Vagina (tissue), 2 donors: Measurements from ENCODE around the gene KIF18A. TPM values are rescaled to one million over a fixed set of nuclear protein-coding genes. Genes with fewer than 3 reads are reported as not detected.

Experiments used
- DNase-seq, 2 donors: peaks; one replicate each; pipeline ENCODE4 v3.0.0-alpha.2; 2017; ENCODE audit errors: extremely low spot score in 2 of 2
- H3K27ac ChIP-seq: fragments of 200-600 bp; sonication (generic); one replicate; pipeline ENCODE4 v1.5.1; 2019
- H3K27me3 ChIP-seq: fragments of 200-600 bp; sonication (generic); one replicate; pipeline ENCODE4 v1.5.1; 2019
- H3K36me3 ChIP-seq, 2 donors: fragments of 200-600 bp; sonication (generic); one replicate each; pipeline ENCODE4 v1.5.1; 2017 to 2019
- H3K4me1 ChIP-seq: fragments of 200-600 bp; sonication (generic); one replicate; pipeline ENCODE4 v1.5.1; 2019
- H3K4me3 ChIP-seq, 2 donors: fragments of 200-600 bp; sonication (generic); 1 replicate in 1 of 2; 2 replicates in 1 of 2; pipeline ENCODE4 v1.5.1; 2016 to 2019
- H3K9me3 ChIP-seq: fragments of 200-600 bp; sonication (generic); one replicate; pipeline ENCODE4 v1.5.1; 2019
- POLR2A ChIP-seq, 2 donors: fragments of 450-650 bp; IDR thresholded peaks; one replicate each; pipeline ENCODE4 v1.6.1; 2017; ENCODE audit warnings: antibody characterized with exemption in 2 of 2, mild to moderate bottlenecking in 2 of 2, moderate library complexity in 2 of 2
- POLR2AphosphoS5 ChIP-seq, 2 donors: sonication (generic); formaldehyde crosslinking; IDR thresholded peaks; one replicate each; pipeline ENCODE4 v1.9.0; 2017; ENCODE audit warnings: antibody characterized with exemption in 2 of 2, mild to moderate bottlenecking in 2 of 2, low read depth in 1 of 2; ENCODE audit not compliant: insufficient read depth in 1 of 2
- intact Hi-C: fragments of 100-400 bp; cut with DNase I; formaldehyde crosslinking; loops from one replicate; pipeline ENCODE4 v1.15.1; 2023
- total RNA-seq: library from RNA; depleted of rRNA; stranded (reverse); fragments of >200 nt; gene quantifications from one replicate; pipeline ENCODE4 v1.2.3, GENCODE V29; 2016
- TF ChIP-seq, protein P1 (sequence below), 3 experiments: fragments of 450-650 bp in 2 of 3; fragments of 200-600 bp in 1 of 3; sonication (generic) in 1 of 3; IDR thresholded peaks; one replicate each; pipeline ENCODE4 v1.5.1; 2017 to 2019; ENCODE audit warnings: antibody characterized with exemption in 3 of 3, mild to moderate bottlenecking in 2 of 3, moderate library complexity in 2 of 3

KIF18A gene
- total RNA-seq, 1 donor from 2014 or later: 2.5 TPM

DNA sequence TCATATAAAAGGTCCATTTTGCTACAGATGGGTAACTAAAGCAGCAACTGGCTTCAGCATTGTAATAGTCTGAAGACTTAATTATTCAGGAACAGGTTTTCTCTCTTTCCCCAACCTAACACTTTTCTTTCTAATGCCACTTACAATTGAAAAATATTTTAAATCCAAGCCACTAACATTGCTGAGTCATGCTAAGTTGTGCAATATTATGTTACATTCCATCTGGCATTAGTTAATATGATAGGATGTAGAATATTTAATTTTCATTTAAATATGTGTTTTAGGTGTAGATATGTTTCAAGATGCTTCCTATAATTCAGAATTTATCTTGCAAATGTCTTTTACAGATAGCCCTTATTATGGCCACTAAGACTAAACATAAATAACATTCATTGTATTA is 98.6 kb downstream of the KIF18A start:
- TF ChIP-seq POLR2A (IDR thresholded peaks at IDR 0.05): no peak
- TF ChIP-seq, protein P1, sequence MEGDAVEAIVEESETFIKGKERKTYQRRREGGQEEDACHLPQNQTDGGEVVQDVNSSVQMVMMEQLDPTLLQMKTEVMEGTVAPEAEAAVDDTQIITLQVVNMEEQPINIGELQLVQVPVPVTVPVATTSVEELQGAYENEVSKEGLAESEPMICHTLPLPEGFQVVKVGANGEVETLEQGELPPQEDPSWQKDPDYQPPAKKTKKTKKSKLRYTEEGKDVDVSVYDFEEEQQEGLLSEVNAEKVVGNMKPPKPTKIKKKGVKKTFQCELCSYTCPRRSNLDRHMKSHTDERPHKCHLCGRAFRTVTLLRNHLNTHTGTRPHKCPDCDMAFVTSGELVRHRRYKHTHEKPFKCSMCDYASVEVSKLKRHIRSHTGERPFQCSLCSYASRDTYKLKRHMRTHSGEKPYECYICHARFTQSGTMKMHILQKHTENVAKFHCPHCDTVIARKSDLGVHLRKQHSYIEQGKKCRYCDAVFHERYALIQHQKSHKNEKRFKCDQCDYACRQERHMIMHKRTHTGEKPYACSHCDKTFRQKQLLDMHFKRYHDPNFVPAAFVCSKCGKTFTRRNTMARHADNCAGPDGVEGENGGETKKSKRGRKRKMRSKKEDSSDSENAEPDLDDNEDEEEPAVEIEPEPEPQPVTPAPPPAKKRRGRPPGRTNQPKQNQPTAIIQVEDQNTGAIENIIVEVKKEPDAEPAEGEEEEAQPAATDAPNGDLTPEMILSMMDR (IDR thresholded peaks at IDR 0.05): no peak
- TF ChIP-seq POLR2AphosphoS5 (IDR thresholded peaks at IDR 0.05; ENCODE audit: insufficient read depth in 1 of 2, low read depth in 1 of 2): no peak
- H3K4me1 ChIP-seq: no peaks in the 10 kb centered on the region
- H3K27ac ChIP-seq: no peak overlapping the region
- intact Hi-C loops: no loop called here
- no peak overlapping the region for H3K4me3 ChIP-seq
- H3K27me3 ChIP-seq: no peaks in the 10 kb centered on the region
- H3K36me3 ChIP-seq: no peaks in the 10 kb centered on the region
- no peak for DNase-seq
- no peaks in the 10 kb centered on the region for H3K9me3 ChIP-seq

DNA sequence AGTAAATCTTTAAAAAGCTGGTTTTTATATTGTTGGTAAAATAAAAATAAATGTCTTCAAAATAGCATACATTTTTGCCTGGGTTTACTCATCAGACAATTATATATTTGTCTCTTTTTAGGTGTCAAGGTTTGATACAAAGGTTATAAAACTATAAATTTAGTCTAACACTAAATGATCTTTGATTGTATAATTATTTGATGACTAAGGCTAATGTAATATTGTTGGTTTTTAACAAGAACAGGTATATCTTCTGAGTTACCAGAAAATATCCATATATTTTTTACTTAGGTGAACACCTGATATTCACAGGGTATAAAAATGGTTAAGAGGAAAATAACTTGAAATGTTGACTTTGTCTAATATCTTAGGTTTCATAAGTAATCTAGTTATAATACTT is 104.3 kb downstream of the KIF18A start:
- intact Hi-C loops: no loop called here
- Histone ChIP-seq H3K4me1 (no peaks in the 10 kb centered on the region), H3K4me3 (no peak overlapping the region), H3K36me3 (no peaks in the 10 kb centered on the region), H3K9me3 (no peaks in the 10 kb centered on the region), H3K27ac (no peak overlapping the region), H3K27me3 (no peaks in the 10 kb centered on the region)
- no peak for TF ChIP-seq POLR2A (IDR thresholded peaks at IDR 0.05)
- TF ChIP-seq POLR2AphosphoS5 (IDR thresholded peaks at IDR 0.05; ENCODE audit: insufficient read depth in 1 of 2, low read depth in 1 of 2): no peak
- TF ChIP-seq, protein P1 (IDR thresholded peaks at IDR 0.05): no peak
- no peak for DNase-seq

DNA sequence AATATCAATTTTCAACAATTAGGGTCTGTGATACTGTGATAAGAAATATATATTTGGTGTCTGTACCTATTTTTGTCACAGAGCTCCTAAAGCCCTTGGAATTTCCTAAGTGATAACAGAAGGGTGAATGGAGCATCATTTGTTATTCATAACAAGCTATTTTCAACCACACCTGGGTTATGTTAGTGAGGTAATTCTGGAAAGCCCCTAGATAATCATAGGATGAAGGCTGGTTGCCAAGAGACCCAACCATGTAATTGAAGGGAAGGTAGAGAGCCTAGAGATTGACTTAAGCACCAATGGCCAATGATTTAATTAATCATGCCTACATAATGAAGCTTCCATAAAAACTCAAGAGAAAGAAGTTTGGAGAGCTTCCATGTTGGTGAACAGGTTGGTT is 109.4 kb downstream of the KIF18A start:
- Histone ChIP-seq H3K36me3 (no peaks in the 10 kb centered on the region), H3K9me3 (no peaks in the 10 kb centered on the region), H3K4me1 (no peaks in the 10 kb centered on the region), H3K27ac (no peak overlapping the region), H3K4me3 (no peak overlapping the region), H3K27me3 (no peaks in the 10 kb centered on the region)
- intact Hi-C loops: no loop called here
- DNase-seq: no peak
- TF ChIP-seq POLR2AphosphoS5 (IDR thresholded peaks at IDR 0.05; ENCODE audit: insufficient read depth in 1 of 2, low read depth in 1 of 2) (no peak), POLR2A (IDR thresholded peaks at IDR 0.05) (no peak)
- TF ChIP-seq, protein P1 (IDR thresholded peaks at IDR 0.05): no peak

DNA sequence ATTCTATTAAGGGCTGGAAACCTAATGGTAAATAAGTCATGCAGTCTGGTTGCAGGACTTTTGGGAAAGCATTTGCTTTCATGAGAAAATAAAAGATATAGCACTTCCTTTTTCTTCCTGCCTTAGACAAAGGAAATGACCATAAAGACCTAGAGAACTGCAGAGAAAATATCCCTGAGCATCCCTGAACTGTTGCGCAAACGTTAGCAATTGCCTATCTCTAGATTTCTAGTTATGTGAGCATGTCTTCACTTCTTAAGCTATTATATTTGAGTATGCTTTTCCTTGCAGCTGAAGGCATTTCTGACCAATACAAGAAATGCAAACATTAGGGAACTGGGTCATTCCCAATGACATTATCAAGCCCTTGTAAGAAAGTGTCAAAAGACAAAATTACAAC is 110.6 kb downstream of the KIF18A start:
- Histone ChIP-seq H3K4me3 (no peak overlapping the region), H3K9me3 (no peaks in the 10 kb centered on the region), H3K4me1 (no peaks in the 10 kb centered on the region), H3K27me3 (no peaks in the 10 kb centered on the region), H3K27ac (no peak overlapping the region), H3K36me3 (no peaks in the 10 kb centered on the region)
- intact Hi-C loops: no loop called here
- no peak for DNase-seq
- TF ChIP-seq POLR2A (IDR thresholded peaks at IDR 0.05) (no peak), POLR2AphosphoS5 (IDR thresholded peaks at IDR 0.05; ENCODE audit: insufficient read depth in 1 of 2, low read depth in 1 of 2) (no peak)
- TF ChIP-seq, protein P1 (IDR thresholded peaks at IDR 0.05): no peak

DNA sequence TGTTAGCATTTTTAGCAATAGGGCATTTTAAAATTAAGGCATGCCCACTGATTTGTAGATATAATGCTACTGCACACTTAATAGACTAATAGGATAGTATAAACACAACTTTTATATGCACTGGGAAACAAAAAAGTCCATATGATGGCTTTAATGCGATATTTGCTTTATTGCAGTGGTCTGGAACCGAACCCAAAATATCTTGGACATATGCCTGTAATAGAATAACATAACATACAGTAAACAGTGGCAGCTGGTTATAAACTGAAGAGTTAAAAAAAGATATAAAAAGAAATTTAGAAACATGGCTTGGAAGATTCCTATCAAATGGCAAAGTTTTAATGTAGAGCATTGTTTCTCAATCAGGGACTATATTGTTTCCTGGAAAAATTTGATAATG is 111.9 kb downstream of the KIF18A start:
- H3K9me3 ChIP-seq: no peaks in the 10 kb centered on the region
- TF ChIP-seq POLR2AphosphoS5 (IDR thresholded peaks at IDR 0.05; ENCODE audit: insufficient read depth in 1 of 2, low read depth in 1 of 2) (no peak), POLR2A (IDR thresholded peaks at IDR 0.05) (no peak)
- TF ChIP-seq, protein P1 (IDR thresholded peaks at IDR 0.05): no peak
- intact Hi-C loops: no loop called here

More for the DNA sequence above, 111.9 kb downstream of the KIF18A start:
- DNase-seq: no peak
- H3K36me3 ChIP-seq: no peaks in the 10 kb centered on the region
- H3K27me3 ChIP-seq: no peaks in the 10 kb centered on the region
- no peak overlapping the region for H3K27ac ChIP-seq
- no peaks in the 10 kb centered on the region for H3K4me1 ChIP-seq
- no peak overlapping the region for H3K4me3 ChIP-seq
